ENCODE data around the gene PIGU. TPM values are rescaled to one million over a fixed set of nuclear protein-coding genes. Genes with fewer than 3 reads are reported as not detected.

Gene PIGU
- total RNA-seq, 1 experiment from 2014 or later = 32.8 TPM

DNA sequence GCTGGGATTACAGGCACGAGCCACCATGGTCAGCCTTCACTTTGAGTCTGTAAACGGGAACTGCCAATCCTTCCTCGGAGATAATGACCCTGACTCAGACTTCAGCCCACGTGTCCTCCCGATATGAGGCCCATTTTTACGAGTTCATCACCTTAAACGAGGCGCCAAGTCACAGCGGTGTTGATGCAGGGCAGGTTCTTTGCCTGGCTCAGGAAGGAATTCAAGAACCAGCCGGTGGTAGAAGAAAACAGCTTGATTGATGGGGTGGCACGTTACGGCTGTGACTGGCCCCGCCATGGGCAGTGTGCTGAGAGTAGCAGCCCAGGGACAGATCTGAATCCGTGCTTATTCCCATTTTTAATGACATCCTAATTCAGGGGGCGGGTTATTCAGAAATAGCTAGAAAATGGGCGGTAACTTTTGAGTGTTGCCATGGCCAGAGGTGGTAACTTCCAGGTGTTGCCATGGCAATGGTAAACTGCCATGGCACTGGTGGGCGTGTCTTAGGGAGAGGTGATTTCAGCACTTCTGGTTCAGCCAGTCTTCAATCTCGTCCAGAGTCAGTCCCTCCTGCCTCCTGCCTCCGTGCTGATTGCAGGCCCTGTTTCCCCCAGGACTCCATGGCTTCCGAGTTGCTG is 127.5 kb downstream of the PIGU start:
- Histone ChIP-seq H2BK5ac (ENCODE audit: insufficient read length, low read length) (no peak overlapping the region), H3K18ac (ENCODE audit: insufficient read length, low read depth, low read length) (peak overlapping the region; percentile 77), H3K23ac (ENCODE audit: insufficient read length, low read depth, low read length) (no peak overlapping the region), H3K4ac (ENCODE audit: low read depth, low read length) (no peak overlapping the region; the same call in 1 of the 2 replicates), H3K9ac (ENCODE audit: extremely low read depth, insufficient read length, low read length) (no peak overlapping the region), H2BK15ac (ENCODE audit: low read depth, low read length) (no peak overlapping the region), H3K14ac (ENCODE audit: insufficient read depth, low read length) (0 out of 2 replicates have a peak overlapping the region, but pooled peaks have one; percentile 9), H3K4me2 (ENCODE audit: insufficient read depth, insufficient read length, low read length) (no peak overlapping the region), H4K8ac (replicated peaks; ENCODE audit: insufficient read length, low read depth, low read length) (no peak overlapping the region), H2BK12ac (ENCODE audit: insufficient read length, low read depth, low read length) (no peak overlapping the region), H3K23me2 (ENCODE audit: insufficient read length, low read depth, low read length, poor library complexity, severe bottlenecking) (peaks cover under 1% of the 10 kb centered on the region), H4K91ac (ENCODE audit: insufficient read length, low read depth, low read length) (no peak overlapping the region), H2BK20ac (ENCODE audit: low read depth, low read length, poor library complexity, severe bottlenecking) (no peak overlapping the region), H3K27me3 (ENCODE audit: insufficient read depth, low read length) (no peaks in the 10 kb centered on the region; the same call in 1 of the 2 replicates), H3K9me3 (ENCODE audit: control insufficient read depth, low read depth, low read length) (no peaks in the 10 kb centered on the region), H4K5ac (ENCODE audit: insufficient read length, low read depth, low read length) (no peak overlapping the region), H2AFZ (ENCODE audit: low read length) (no peak overlapping the region), H3K79me1 (ENCODE audit: insufficient read depth, low read depth, low read length, poor library complexity, severe bottlenecking) (no peaks in the 10 kb centered on the region), H3K27ac (ENCODE audit: insufficient read length, low read depth, low read length) (no peak overlapping the region), H3K79me2 (ENCODE audit: insufficient read depth, low read length) (no peaks in the 10 kb centered on the region), H2AK5ac (ENCODE audit: insufficient read length, low read length) (no peak overlapping the region), H3K4me1 (ENCODE audit: insufficient read depth, low read length) (peaks cover 2% of the 10 kb centered on the region; the same call in 1 of the 2 replicates), H3T11ph (ENCODE audit: low read length) (no peak overlapping the region), H2BK120ac (ENCODE audit: low read depth, low read length, poor library complexity, severe bottlenecking) (no peak overlapping the region), H4K20me1 (ENCODE audit: control insufficient read depth, insufficient read depth, insufficient read length) (no peaks in the 10 kb centered on the region), H3K56ac (ENCODE audit: insufficient read length, low read depth, low read length) (no peak overlapping the region)
- peaks cover 24 to 25% of the 10 kb centered on the region in 2 experiments for H3K4me1 Mint-ChIP-seq
- WGBS (ENCODE audit: extremely low coverage, insufficient read length, low lambda C conversion rate) = no CpG with 5 or more reads among the region's 20 CpGs
- no peaks in the 10 kb centered on the region; a peak in 1 of 7 replicates for H3K36me3 Mint-ChIP-seq (ENCODE audit: insufficient read depth in 1 of 3, low read depth in 3 of 3)
- peaks cover 0 to 1% of the 10 kb centered on the region in 2 experiments; a peak in 1 of 5 replicates for H3K9me3 Mint-ChIP-seq
- H3K27me3 Mint-ChIP-seq (ENCODE audit: low read depth) = peaks cover 13% of the 10 kb centered on the region
- DNase-seq = peak; percentile 91
- TF ChIP-seq CTCF (conservative IDR thresholded peaks at IDR 0.05) = no peak
- 0 out of 5 replicates have a peak overlapping the region, but pooled peaks of 1 of the 2 experiments have one; percentile 9 for H3K4me3 Mint-ChIP-seq
- peak overlapping the region; percentile 17 to 81 (median 72); a peak in 4 of 7 replicates for H3K27ac Mint-ChIP-seq
